ENCODE data around the gene L3MBTL3.

The L3MBTL3 gene

GRCh38 chr6:130118236-130118635 is 99.9 kb downstream of the L3MBTL3 start:
- Mint-ChIP-seq H3K4me1 (peaks cover 26 to 64% of the 10 kb centered on the region in 2 donors), H3K36me3 (peaks cover 11 to 20% of the 10 kb centered on the region in 2 donors), H3K4me3 (peak overlapping the region; percentile 37 to 41), H3K27me3 (no peaks in the 10 kb centered on the region), H3K9me3 (peaks cover 0 to 2% of the 10 kb centered on the region in 2 donors), H3K27ac (peak overlapping the region; percentile 76)
- DNase-seq: no peak
- ATAC-seq (replicated peaks): peak; percentile 46 to 52

GRCh38 chr6:130119211-130119610 is 100.8 kb downstream of the L3MBTL3 start:
- peaks cover 22 to 59% of the 10 kb centered on the region in 2 donors for H3K4me1 Mint-ChIP-seq
- no peaks in the 10 kb centered on the region for H3K27me3 Mint-ChIP-seq
- DNase-seq (no peak), ATAC-seq (replicated peaks) (no peak)
- H3K9me3 Mint-ChIP-seq: peaks cover 0 to 2% of the 10 kb centered on the region in 2 donors
- H3K36me3 Mint-ChIP-seq: peaks cover 14 to 22% of the 10 kb centered on the region in 2 donors
- no peak overlapping the region for H3K27ac Mint-ChIP-seq
- H3K4me3 Mint-ChIP-seq: no peak overlapping the region

- DNase-seq (no peak), ATAC-seq (replicated peaks) (peak; percentile 36 to 42)
- no peak overlapping the region for H3K27ac Mint-ChIP-seq
- no peaks in the 10 kb centered on the region for H3K27me3 Mint-ChIP-seq
- peaks cover 23 to 52% of the 10 kb centered on the region in 2 donors for H3K4me1 Mint-ChIP-seq
- H3K9me3 Mint-ChIP-seq: peaks cover 0 to 2% of the 10 kb centered on the region in 2 donors
- peaks cover 19 to 30% of the 10 kb centered on the region in 2 donors for H3K36me3 Mint-ChIP-seq
- no peak overlapping the region for H3K4me3 Mint-ChIP-seq
Observed at GRCh38 chr6:130120731-130121130, 102.3 kb downstream of the L3MBTL3 start.

- peaks cover 28 to 60% of the 10 kb centered on the region in 2 donors for H3K4me1 Mint-ChIP-seq
- no peaks in the 10 kb centered on the region for H3K27me3 Mint-ChIP-seq
- no peak overlapping the region for H3K27ac Mint-ChIP-seq
- H3K9me3 Mint-ChIP-seq: no peaks in the 10 kb centered on the region
- H3K36me3 Mint-ChIP-seq: peaks cover 19 to 34% of the 10 kb centered on the region in 2 donors
- DNase-seq (no peak), ATAC-seq (replicated peaks) (peak; percentile 27 to 28)
- no peak overlapping the region for H3K4me3 Mint-ChIP-seq
Observed at GRCh38 chr6:130122243-130122642, 103.9 kb downstream of the L3MBTL3 start.

- Mint-ChIP-seq H3K27me3 (no peaks in the 10 kb centered on the region), H3K4me1 (peaks cover 39 to 71% of the 10 kb centered on the region in 2 donors), H3K36me3 (peaks cover 15 to 34% of the 10 kb centered on the region in 2 donors), H3K27ac (peak overlapping the region; percentile 63), H3K4me3 (peak overlapping the region in 1 of 2 donors; percentile 12), H3K9me3 (peaks cover 0 to 3% of the 10 kb centered on the region in 2 donors)
- DNase-seq: no peak
- ATAC-seq (replicated peaks): peak; percentile 65 to 66
Observed at GRCh38 chr6:130127195-130127594, 108.8 kb downstream of the L3MBTL3 start.

GRCh38 chr6:130128326-130128725 is 109.9 kb downstream of the L3MBTL3 start:
- H3K27me3 Mint-ChIP-seq: no peaks in the 10 kb centered on the region
- no peak for DNase-seq
- no peak overlapping the region for H3K4me3 Mint-ChIP-seq
- H3K27ac Mint-ChIP-seq: peak overlapping the region; percentile 4
- H3K36me3 Mint-ChIP-seq: peaks cover 16 to 37% of the 10 kb centered on the region in 2 donors
- H3K4me1 Mint-ChIP-seq: peaks cover 47 to 78% of the 10 kb centered on the region in 2 donors
- ATAC-seq (replicated peaks): no peak
- H3K9me3 Mint-ChIP-seq: peaks cover 0 to 3% of the 10 kb centered on the region in 2 donors

GRCh38 chr6:130129762-130130246 is 111.4 kb downstream of the L3MBTL3 start:
- Mint-ChIP-seq H3K27ac (no peak overlapping the region), H3K36me3 (peaks cover 22 to 43% of the 10 kb centered on the region in 2 donors), H3K4me1 (peaks cover 51 to 79% of the 10 kb centered on the region in 2 donors), H3K9me3 (peaks cover 0 to 3% of the 10 kb centered on the region in 2 donors), H3K4me3 (no peak overlapping the region), H3K27me3 (no peaks in the 10 kb centered on the region)
- no peak for ATAC-seq (replicated peaks)
- DNase-seq: no peak

- H3K4me1 Mint-ChIP-seq: peaks cover 39 to 54% of the 10 kb centered on the region in 2 donors
- H3K27ac Mint-ChIP-seq: peak overlapping the region; percentile 92
- H3K9me3 Mint-ChIP-seq: peaks cover 0 to 5% of the 10 kb centered on the region in 2 donors
- peaks cover 26 to 41% of the 10 kb centered on the region in 2 donors for H3K36me3 Mint-ChIP-seq
- no peak for DNase-seq
- peak; percentile 89 to 91 for ATAC-seq (replicated peaks)
- no peaks in the 10 kb centered on the region for H3K27me3 Mint-ChIP-seq
- H3K4me3 Mint-ChIP-seq: peak overlapping the region; percentile 59 to 78
Observed at GRCh38 chr6:130132286-130132701, 113.9 kb downstream of the L3MBTL3 start.

GRCh38 chr6:130134582-130134981 is 116.2 kb downstream of the L3MBTL3 start:
- no peak for ATAC-seq (replicated peaks)
- Mint-ChIP-seq H3K4me1 (peaks cover 30 to 43% of the 10 kb centered on the region in 2 donors), H3K9me3 (peaks cover 0 to 3% of the 10 kb centered on the region in 2 donors), H3K27ac (no peak overlapping the region), H3K36me3 (peaks cover 39 to 49% of the 10 kb centered on the region in 2 donors), H3K27me3 (no peaks in the 10 kb centered on the region), H3K4me3 (no peak overlapping the region)
- no peak for DNase-seq

- ATAC-seq (replicated peaks) (no peak), DNase-seq (no peak)
- peaks cover 18 to 21% of the 10 kb centered on the region in 2 donors for H3K4me1 Mint-ChIP-seq
- peaks cover 0 to 2% of the 10 kb centered on the region in 2 donors for H3K9me3 Mint-ChIP-seq
- H3K27me3 Mint-ChIP-seq: no peaks in the 10 kb centered on the region
- peaks cover 37 to 57% of the 10 kb centered on the region in 2 donors for H3K36me3 Mint-ChIP-seq
- no peak overlapping the region for H3K4me3 Mint-ChIP-seq
- no peak overlapping the region for H3K27ac Mint-ChIP-seq
Observed at GRCh38 chr6:130136798-130137197, 118.4 kb downstream of the L3MBTL3 start.

GRCh38 chr6:130138116-130138908 is 119.9 kb downstream of the L3MBTL3 start:
- Mint-ChIP-seq H3K9me3 (peaks cover 0 to 2% of the 10 kb centered on the region in 2 donors), H3K36me3 (peaks cover 45 to 61% of the 10 kb centered on the region in 2 donors), H3K27ac (no peak overlapping the region), H3K27me3 (no peaks in the 10 kb centered on the region), H3K4me3 (no peak overlapping the region), H3K4me1 (peaks cover 7 to 10% of the 10 kb centered on the region in 2 donors)
- ATAC-seq (replicated peaks) (no peak), DNase-seq (no peak)

- Mint-ChIP-seq H3K27me3 (no peaks in the 10 kb centered on the region), H3K36me3 (peaks cover 44 to 60% of the 10 kb centered on the region in 2 donors), H3K4me1 (peaks cover 4 to 5% of the 10 kb centered on the region in 2 donors), H3K4me3 (no peak overlapping the region), H3K9me3 (peaks cover 0 to 2% of the 10 kb centered on the region in 2 donors), H3K27ac (no peak overlapping the region)
- no peak for DNase-seq
- no peak for ATAC-seq (replicated peaks)
Observed at GRCh38 chr6:130138909-130139242, 120.5 kb downstream of the L3MBTL3 start.

- ATAC-seq (replicated peaks): no peak
- peaks cover 42 to 55% of the 10 kb centered on the region in 2 donors for H3K36me3 Mint-ChIP-seq
- no peak overlapping the region for H3K4me3 Mint-ChIP-seq
- no peak overlapping the region for H3K27ac Mint-ChIP-seq
- peaks cover 2 to 4% of the 10 kb centered on the region in 2 donors for H3K4me1 Mint-ChIP-seq
- peaks cover 0 to 2% of the 10 kb centered on the region in 2 donors for H3K9me3 Mint-ChIP-seq
- no peaks in the 10 kb centered on the region for H3K27me3 Mint-ChIP-seq
- DNase-seq: no peak
Observed at GRCh38 chr6:130140084-130140483, 121.7 kb downstream of the L3MBTL3 start.

GRCh38 chr6:130143709-130144108 is 125.3 kb downstream of the L3MBTL3 start:
- DNase-seq (no peak), ATAC-seq (replicated peaks) (no peak)
- Mint-ChIP-seq H3K27me3 (no peaks in the 10 kb centered on the region), H3K4me1 (no peaks in the 10 kb centered on the region), H3K9me3 (peaks cover 0 to 3% of the 10 kb centered on the region in 2 donors), H3K27ac (peak overlapping the region; percentile 42), H3K4me3 (no peak overlapping the region), H3K36me3 (peaks cover 29 to 47% of the 10 kb centered on the region in 2 donors)

- Mint-ChIP-seq H3K4me1 (no peaks in the 10 kb centered on the region), H3K27ac (no peak overlapping the region), H3K27me3 (no peaks in the 10 kb centered on the region), H3K9me3 (peaks cover 2 to 3% of the 10 kb centered on the region in 2 donors), H3K4me3 (no peak overlapping the region), H3K36me3 (peaks cover 26 to 36% of the 10 kb centered on the region in 2 donors)
- no peak for DNase-seq
- ATAC-seq (replicated peaks): no peak
Observed at GRCh38 chr6:130147111-130147510, 128.7 kb downstream of the L3MBTL3 start.
